H1 (cell line): ENCODE data around the gene PTX4. TPM values are rescaled to one million over a fixed set of nuclear protein-coding genes. Genes with fewer than 3 reads are reported as not detected.

Source experiments
- CTCF ChIA-PET: fragments of 300-600 bp; sonication (Branson Sonifier 250); formaldehyde crosslinking; loops from one replicate; lab custom pipeline; 2021; ENCODE audit not compliant: partially characterized antibody; lab: Charles Lee
- POLR2A ChIA-PET: fragments of 300-600 bp; sonication (Branson Sonifier 250); formaldehyde crosslinking; loops from one replicate; lab custom pipeline; 2021; ENCODE audit warnings: inconsistent platforms; ENCODE audit not compliant: partially characterized antibody; lab: Charles Lee
- DNase-seq, 2 experiments: peaks; one replicate each; pipeline versions ENCODE4 v3.0.0 to v3.0.0-alpha.2; 2010 to 2022; ENCODE audit warnings: low spot score in 2 of 2, low read depth in 1 of 2, mixed read lengths in 1 of 2
- FAIRE-seq: peaks from 2 replicates; lab custom pipeline; 2011; peaks lifted over from hg19 to GRCh38; lab: Jason Lieb, UNC
- H2AFZ ChIP-seq: 2 replicates; pipeline ENCODE4 v1.8.1; 2012; ENCODE audit warnings: low read length, inconsistent platforms
- H2AK5ac ChIP-seq: 2 replicates; pipeline ENCODE4 v1.6.1; 2013; ENCODE audit warnings: low read depth, low read length
- H2BK120ac ChIP-seq: replicated peaks from 2 replicates; pipeline ENCODE3; 2013; ENCODE audit warnings: low read depth, low read length, inconsistent platforms
- H2BK12ac ChIP-seq: 2 replicates; pipeline ENCODE4 v1.6.1; 2013; ENCODE audit warnings: low read depth, low read length
- H2BK15ac ChIP-seq: 2 replicates; pipeline ENCODE4 v1.6.1; 2013; ENCODE audit warnings: low read length
- H2BK20ac ChIP-seq: 2 replicates; pipeline ENCODE4 v1.6.1; 2013; ENCODE audit warnings: low read length
- H2BK5ac ChIP-seq: 2 replicates; pipeline ENCODE4 v1.6.1; 2013; ENCODE audit warnings: low read depth, low read length
- H3K14ac ChIP-seq: 2 replicates; pipeline ENCODE4 v1.6.1; 2013; ENCODE audit warnings: inconsistent platforms; ENCODE audit not compliant: insufficient read length
- H3K18ac ChIP-seq: 2 replicates; pipeline ENCODE4 v1.6.1; 2013; ENCODE audit warnings: low read length; ENCODE audit errors: extremely low read depth
- H3K23ac ChIP-seq: 2 replicates; pipeline ENCODE4 v1.6.1; 2013; ENCODE audit warnings: inconsistent platforms; ENCODE audit not compliant: insufficient read length
- H3K23me2 ChIP-seq: 2 replicates; pipeline ENCODE4 v1.6.1; 2013; ENCODE audit warnings: low read depth, low read length
- H3K27ac ChIP-seq: 2 replicates; pipeline ENCODE4 v1.6.1; 2011; ENCODE audit warnings: low read depth, low read length, inconsistent platforms
- H3K27me3 ChIP-seq, 4 experiments: replicated peaks in 1 of 4; 1 replicate in 1 of 4; 2 replicates in 3 of 4; pipeline versions ENCODE4 v1.6.1 to v1.8.1; 2011 to 2013; ENCODE audit warnings: low read length in 3 of 4, mild to moderate bottlenecking in 3 of 4, inconsistent platforms in 2 of 4, mixed read lengths in 2 of 4, moderate library complexity in 1 of 4; ENCODE audit not compliant: control insufficient read depth in 3 of 4, insufficient read depth in 3 of 4; ENCODE audit errors: extremely low read depth in 1 of 4
- H3K36me3 ChIP-seq, 4 experiments: 2 replicates each; pipeline versions ENCODE4 v1.6.1 to v1.8.1; 2011 to 2013; ENCODE audit warnings: mild to moderate bottlenecking in 4 of 4, low read length in 3 of 4, moderate library complexity in 2 of 4, control low read depth in 1 of 4, inconsistent platforms in 1 of 4; ENCODE audit not compliant: insufficient read depth in 4 of 4, control insufficient read depth in 2 of 4
- H3K4ac ChIP-seq: replicated peaks from 2 replicates; pipeline ENCODE3; 2013; ENCODE audit warnings: low read length, low read depth, mixed read lengths, inconsistent platforms; ENCODE audit not compliant: insufficient read length
- H3K4me1 ChIP-seq, 4 experiments: replicated peaks in 1 of 4; 1 replicate in 1 of 4; 2 replicates in 3 of 4; pipeline versions ENCODE4 v1.6.1 to v1.8.1; 2011 to 2013; ENCODE audit warnings: low read length in 3 of 4, inconsistent platforms in 2 of 4, mixed read lengths in 1 of 4; ENCODE audit not compliant: insufficient read depth in 4 of 4, control insufficient read depth in 3 of 4
- H3K4me2 ChIP-seq, 2 experiments: 2 replicates each; pipeline versions ENCODE4 v1.6.1 to v1.8.1; 2011 to 2013; ENCODE audit warnings: low read depth in 2 of 2, low read length in 2 of 2, control low read depth in 1 of 2, inconsistent platforms in 1 of 2, mild to moderate bottlenecking in 1 of 2; ENCODE audit not compliant: insufficient read depth in 1 of 2
- H3K4me3 ChIP-seq, 4 experiments: fragments of 200-600, 300-600 bp in 1 of 4; sonication (generic), shearing (Covaris generic), sonication (Bioruptor Twin) in 1 of 4; 2 replicates each; pipeline versions ENCODE4 v1.5.1 to v1.8.1; 2011 to 2016; ENCODE audit warnings: low read length in 4 of 4, low read depth in 3 of 4, control low read depth in 2 of 4, inconsistent platforms in 2 of 4, mild to moderate bottlenecking in 2 of 4, mixed read lengths in 1 of 4, moderate library complexity in 1 of 4; ENCODE audit not compliant: insufficient read depth in 2 of 4; ENCODE audit errors: extremely low read depth in 1 of 4
- H3K56ac ChIP-seq: replicated peaks from 2 replicates; pipeline ENCODE3; 2013; ENCODE audit warnings: low read depth, mild to moderate bottlenecking, mixed read lengths, low read length, inconsistent platforms; ENCODE audit not compliant: insufficient read length
- H3K79me1 ChIP-seq: 2 replicates; pipeline ENCODE4 v1.6.1; 2013; ENCODE audit warnings: low read depth, low read length, control low read depth
- H3K79me2 ChIP-seq, 2 experiments: 2 replicates each; pipeline versions ENCODE4 v1.6.1 to v1.8.1; 2012 to 2013; ENCODE audit warnings: low read length in 2 of 2, mild to moderate bottlenecking in 2 of 2, inconsistent platforms in 1 of 2; ENCODE audit not compliant: insufficient read depth in 2 of 2, control insufficient read depth in 1 of 2
- H3K9ac ChIP-seq, 4 experiments: replicated peaks in 1 of 4; 1 replicate in 1 of 4; 2 replicates in 3 of 4; pipeline versions ENCODE4 v1.6.1 to v1.8.1; 2011 to 2013; ENCODE audit warnings: low read depth in 3 of 4, low read length in 3 of 4, control low read depth in 2 of 4, mild to moderate bottlenecking in 2 of 4, moderate library complexity in 2 of 4, inconsistent platforms in 1 of 4; ENCODE audit errors: extremely low read depth in 1 of 4
- H3K9me3 ChIP-seq, 2 experiments: 2 replicates each; pipeline versions ENCODE4 v1.6.1 to v1.8.1; 2012 to 2013; ENCODE audit warnings: mild to moderate bottlenecking in 2 of 2, moderate library complexity in 2 of 2, control low read depth in 1 of 2, inconsistent platforms in 1 of 2, low read depth in 1 of 2, low read length in 1 of 2, mixed read lengths in 1 of 2; ENCODE audit not compliant: insufficient read depth in 2 of 2
- H4K20me1 ChIP-seq, 2 experiments: replicated peaks in 1 of 2; 2 replicates each; pipeline versions ENCODE3 to v1.8.1; 2011 to 2013; ENCODE audit warnings: inconsistent platforms in 2 of 2, low read length in 2 of 2, mild to moderate bottlenecking in 1 of 2; ENCODE audit not compliant: insufficient read depth in 2 of 2, control insufficient read depth in 1 of 2
- H4K5ac ChIP-seq: 2 replicates; pipeline ENCODE4 v1.6.1; 2013; ENCODE audit warnings: low read length, low read depth, mixed read lengths, inconsistent platforms; ENCODE audit not compliant: insufficient read length
- H4K8ac ChIP-seq: 2 replicates; pipeline ENCODE4 v1.8.0; 2013; ENCODE audit warnings: mild to moderate bottlenecking, moderate library complexity, low read length, inconsistent platforms; ENCODE audit not compliant: insufficient read depth; ENCODE audit errors: extremely low read depth
- H4K91ac ChIP-seq: replicated peaks from 2 replicates; pipeline ENCODE3; 2013; ENCODE audit warnings: low read length, mixed read lengths, inconsistent platforms; ENCODE audit not compliant: insufficient read length
- GABPA ChIP-seq: IDR thresholded peaks from 2 replicates; pipeline ENCODE4 v1.6.1; 2011; ENCODE audit warnings: mild to moderate bottlenecking, low read length, moderate library complexity, borderline replicate concordance; ENCODE audit not compliant: insufficient read depth
- KDM4A ChIP-seq: IDR thresholded peaks from one replicate; pipeline ENCODE4 v1.7.1; 2012; ENCODE audit warnings: low read depth, mild to moderate bottlenecking, moderate library complexity, low read length, inconsistent platforms; ENCODE audit not compliant: severe bottlenecking
- ZNF274 ChIP-seq: IDR thresholded peaks from 2 replicates; pipeline ENCODE4 v1.7.0; 2012; ENCODE audit warnings: low read length, borderline replicate concordance; ENCODE audit errors: extremely low read depth
- WGBS, 2 experiments: shearing (Covaris generic) in 1 of 2; methylation state at CpG; one replicate each; pipeline versions ENCODE4 v1.1.6 to v1.1.7; 2013 to 2015; ENCODE audit warnings: low lambda C conversion rate in 2 of 2, mixed read lengths in 2 of 2, inconsistent platforms in 1 of 2, low coverage in 1 of 2, missing lambda C conversion rate in 1 of 2; ENCODE audit not compliant: insufficient replicate concordance in 2 of 2, insufficient coverage in 1 of 2, insufficient read length in 1 of 2; ENCODE audit errors: extremely low coverage in 1 of 2, missing lambda C conversion rate in 1 of 2; 5-methylcytosine and 5-hydroxymethylcytosine counted together
- polyA plus RNA-seq, 7 experiments: library from polyadenylated mRNA; depleted of rRNA in 3 of 7; stranded (reverse) in 5 of 7; unstranded in 2 of 7; fragments of >200 nt in 5 of 7; fragments of 200-250 nt in 2 of 7; gene quantifications; 1 replicate in 5 of 7; 2 replicates in 1 of 7; 4 replicates in 1 of 7; pipeline versions ENCODE4 v1.2.1 to v1.2.3, GENCODE V29; 2011 to 2013; ENCODE audit warnings: missing spikeins in 2 of 7, mixed read lengths in 2 of 7
- total RNA-seq: library from RNA; stranded (reverse); fragmentation: NEBNext Ultra II Directional; extraction: Animal tissue kit (Norgen Biotek cat#: 25700); gene quantifications from 2 replicates; pipeline ENCODE4 v1.2.1, GENCODE V29; 2021
- TF ChIP-seq, protein P1 (sequence below): IDR thresholded peaks from 2 replicates; pipeline ENCODE4 v1.6.1; 2011; ENCODE audit warnings: low read depth, mild to moderate bottlenecking, low read length; ENCODE audit not compliant: insufficient read depth
- TF ChIP-seq, protein P2 (sequence below): IDR thresholded peaks from 2 replicates; pipeline ENCODE4 v1.6.1; 2012; ENCODE audit warnings: inconsistent platforms

Gene PTX4
- total and polyA plus RNA-seq, 2 of the 8 experiments (the other 6 are each of a cell fraction or from before 2014, with no cell fraction given) = not detected

DNA sequence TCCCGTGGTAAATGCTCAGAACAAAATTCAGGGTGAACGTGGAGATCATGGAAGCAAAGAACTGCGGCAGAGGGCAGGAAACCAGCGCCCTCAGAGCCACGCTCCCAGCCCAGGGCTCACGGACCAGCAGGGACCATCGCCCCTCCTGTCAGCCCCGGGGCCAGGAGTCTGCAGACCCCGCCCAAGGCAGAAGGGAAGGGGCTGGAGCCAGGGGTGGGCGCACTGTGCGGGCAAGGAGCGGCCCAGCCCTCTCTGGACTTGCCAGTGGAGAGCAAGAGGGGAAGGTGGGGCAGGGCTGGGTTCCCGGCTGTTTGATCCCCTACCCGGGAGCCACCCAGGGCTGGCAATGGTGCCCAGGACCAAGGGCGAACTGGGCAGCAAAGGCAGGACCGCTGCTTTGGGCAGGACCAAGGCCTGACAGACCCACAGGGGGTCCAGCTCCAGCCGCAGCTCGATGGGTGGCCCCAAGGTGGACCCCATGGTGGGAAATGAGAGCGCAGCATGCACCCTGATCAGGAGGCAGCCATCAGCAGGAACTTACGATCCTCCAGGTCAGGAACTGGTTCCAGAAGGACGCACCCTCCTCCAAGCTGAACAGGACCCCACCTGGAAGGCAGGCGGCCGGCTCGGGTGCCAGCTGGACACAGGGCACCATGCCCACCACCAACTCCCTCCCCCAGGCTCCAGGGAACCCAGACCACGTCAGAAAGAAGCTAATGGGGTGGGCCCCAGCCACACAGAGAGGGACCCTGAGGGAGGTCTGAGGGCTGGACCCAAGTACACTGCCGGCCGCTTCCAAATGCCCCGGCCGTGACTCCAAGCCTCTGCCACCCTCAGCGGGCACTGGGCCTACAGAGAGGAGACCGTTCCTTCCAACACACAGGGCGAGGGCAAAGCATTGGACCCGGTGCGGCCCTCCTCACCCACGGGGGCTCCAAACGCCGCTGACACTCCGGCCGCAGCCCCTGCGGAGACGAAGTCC lies 33.3 kb downstream of the PTX4 start:
- Histone ChIP-seq H3K36me3 (peaks cover 0 to 35% (median 14%) of the 10 kb centered on the region in 4 experiments; a peak in 6 of 8 replicates), H3K4me3 (no peak overlapping the region), H4K5ac (no peak overlapping the region), H3K4me2 (no peak overlapping the region), H2BK120ac (no peak overlapping the region), H3K79me2 (no peaks in the 10 kb centered on the region), H2BK5ac (no peak overlapping the region), H4K8ac (no peak overlapping the region), H3K9me3 (no peaks in the 10 kb centered on the region), H3K79me1 (no peaks in the 10 kb centered on the region; the same call in 1 of the 2 replicates), H3K56ac (no peak overlapping the region), H3K27me3 (no peaks in the 10 kb centered on the region), H3K4me1 (no peaks in the 10 kb centered on the region), H3K27ac (no peak overlapping the region), H4K20me1 (peaks cover 2 to 6% of the 10 kb centered on the region in 2 experiments), H3K23me2 (no peaks in the 10 kb centered on the region), H2BK20ac (no peak overlapping the region), H3K23ac (no peak overlapping the region), H2BK15ac (no peak overlapping the region), H3K14ac (no peak overlapping the region), H3K4ac (no peak overlapping the region), H2BK12ac (no peak overlapping the region), H3K18ac (no peak overlapping the region), H2AFZ (no peak overlapping the region), H2AK5ac (no peak overlapping the region), H3K9ac (no peak overlapping the region), H4K91ac (no peak overlapping the region)
- WGBS, 2 experiments = 94% methylated on average over 37 of the region's 41 CpGs; no CpG with 5 or more reads in 1 of the 2 experiments
- no peak for FAIRE-seq
- DNase-seq = no peak
- ChIA-PET POLR2A (interaction anchor here (1.1 to 1.3 kb wide), 2 partner anchors 12 kb away, joined by 3 to 4 read pairs; no protein-coding TSS in a partner anchor), CTCF (interaction anchor here (0.5 to 1.4 kb wide), 3 partner anchors 12 to 91 kb away, joined by 3 to 5 read pairs (median 3); partner anchors contain the start of gene CCDC154)
- no peak for TF ChIP-seq GABPA
- TF ChIP-seq, protein P1, sequence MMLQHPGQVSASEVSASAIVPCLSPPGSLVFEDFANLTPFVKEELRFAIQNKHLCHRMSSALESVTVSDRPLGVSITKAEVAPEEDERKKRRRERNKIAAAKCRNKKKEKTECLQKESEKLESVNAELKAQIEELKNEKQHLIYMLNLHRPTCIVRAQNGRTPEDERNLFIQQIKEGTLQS = no peak
- TF ChIP-seq KDM4A = no peak
- TF ChIP-seq, protein P2, sequence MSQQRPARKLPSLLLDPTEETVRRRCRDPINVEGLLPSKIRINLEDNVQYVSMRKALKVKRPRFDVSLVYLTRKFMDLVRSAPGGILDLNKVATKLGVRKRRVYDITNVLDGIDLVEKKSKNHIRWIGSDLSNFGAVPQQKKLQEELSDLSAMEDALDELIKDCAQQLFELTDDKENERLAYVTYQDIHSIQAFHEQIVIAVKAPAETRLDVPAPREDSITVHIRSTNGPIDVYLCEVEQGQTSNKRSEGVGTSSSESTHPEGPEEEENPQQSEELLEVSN = no peak
- no peak for TF ChIP-seq ZNF274
